ENCODE results near the gene MT1G. TPM values are rescaled to one million over a fixed set of nuclear protein-coding genes. Genes with fewer than 3 reads are reported as not detected.
"Not testable (repeated sequence)": the region's sequence is repeated elsewhere in the genome, so short reads cannot be mapped to it uniquely, and the experiment has no call there.

The MT1G gene
- total RNA-seq, 1 experiment from 2014 or later = not detected

- H3K9me3 Mint-ChIP-seq (ENCODE audit: low read depth, unreplicated experiment) = no peaks in the 10 kb centered on the region
- no peak for TF ChIP-seq CTCF (IDR thresholded peaks at IDR 0.05; ENCODE audit: unreplicated experiment)
- H3K4me1 Mint-ChIP-seq (ENCODE audit: low read depth, unreplicated experiment) = peaks cover 23% of the 10 kb centered on the region
- no TSS peak for BruUV-seq (replicated peaks)
- H3K27me3 Mint-ChIP-seq (ENCODE audit: unreplicated experiment) = peaks cover 40% of the 10 kb centered on the region
- H3K27ac Mint-ChIP-seq (ENCODE audit: unreplicated experiment) = no peak overlapping the region
- no peak for DNase-seq
- H3K4me3 Mint-ChIP-seq (ENCODE audit: low read depth, unreplicated experiment) = no peak overlapping the region
- CTCF ChIA-PET = interaction anchor here (0.5 kb wide), 1 partner anchor 287 kb away, joined by 4 read pairs; no protein-coding TSS in a partner anchor
- intact Hi-C loops (cut with micrococcal nuclease; ENCODE audit: unreplicated experiment) = no loop called here
- peaks cover 8% of the 10 kb centered on the region for H3K36me3 Mint-ChIP-seq (ENCODE audit: insufficient read depth, unreplicated experiment)
Measured at GRCh38 chr16:56623637-56624036, 44.2 kb downstream of the MT1G start.

- not testable (repeated sequence) for H3K4me3 Mint-ChIP-seq (ENCODE audit: low read depth, unreplicated experiment); BruUV-seq (replicated peaks)
- CTCF ChIA-PET = interaction anchor here (0.5 kb wide), 1 partner anchor 287 kb away, joined by 4 read pairs; no protein-coding TSS in a partner anchor
Measured at GRCh38 chr16:56623184-56623583, 44.7 kb downstream of the MT1G start.

GRCh38 chr16:56621665-56622445, 46.0 kb downstream of the MT1G start:
- H3K9me3 Mint-ChIP-seq (ENCODE audit: low read depth, unreplicated experiment); DNase-seq; H3K36me3 Mint-ChIP-seq (ENCODE audit: insufficient read depth, unreplicated experiment); BruUV-seq (replicated peaks); H3K27ac Mint-ChIP-seq (ENCODE audit: unreplicated experiment); intact Hi-C loops (cut with micrococcal nuclease; ENCODE audit: unreplicated experiment); H3K4me3 Mint-ChIP-seq (ENCODE audit: low read depth, unreplicated experiment): not testable (repeated sequence)
- Mint-ChIP-seq H3K4me1 (ENCODE audit: low read depth, unreplicated experiment) (peaks cover 18% of the 10 kb centered on the region), H3K27me3 (ENCODE audit: unreplicated experiment) (peaks cover 56% of the 10 kb centered on the region)
- CTCF ChIA-PET = interaction anchor here (0.7 kb wide), 1 partner anchor 1374 kb away, joined by 6 read pairs; no protein-coding TSS in a partner anchor

More at GRCh38 chr16:56623184-56623583, 44.7 kb downstream of the MT1G start:
- peaks cover 23% of the 10 kb centered on the region for H3K4me1 Mint-ChIP-seq (ENCODE audit: low read depth, unreplicated experiment)
- intact Hi-C loops (cut with micrococcal nuclease; ENCODE audit: unreplicated experiment); H3K27ac Mint-ChIP-seq (ENCODE audit: unreplicated experiment); H3K9me3 Mint-ChIP-seq (ENCODE audit: low read depth, unreplicated experiment); H3K36me3 Mint-ChIP-seq (ENCODE audit: insufficient read depth, unreplicated experiment); DNase-seq: not testable (repeated sequence)
- peaks cover 44% of the 10 kb centered on the region for H3K27me3 Mint-ChIP-seq (ENCODE audit: unreplicated experiment)

- Mint-ChIP-seq H3K9me3 (ENCODE audit: low read depth, unreplicated experiment) (no peaks in the 10 kb centered on the region), H3K27ac (ENCODE audit: unreplicated experiment) (no peak overlapping the region), H3K4me3 (ENCODE audit: low read depth, unreplicated experiment) (no peak overlapping the region), H3K4me1 (ENCODE audit: low read depth, unreplicated experiment) (peaks cover 10% of the 10 kb centered on the region), H3K27me3 (ENCODE audit: unreplicated experiment) (peaks cover 50% of the 10 kb centered on the region), H3K36me3 (ENCODE audit: insufficient read depth, unreplicated experiment) (peaks cover 8% of the 10 kb centered on the region)
- CTCF ChIA-PET = no interaction called here
- intact Hi-C loops (cut with micrococcal nuclease; ENCODE audit: unreplicated experiment) = no loop called here
- BruUV-seq (replicated peaks) = no TSS peak
- no peak for DNase-seq
- TF ChIP-seq CTCF (IDR thresholded peaks at IDR 0.05; ENCODE audit: unreplicated experiment) = no peak
Measured at GRCh38 chr16:56620339-56620897, 47.4 kb downstream of the MT1G start.

GRCh38 chr16:56618138-56618537, 49.7 kb downstream of the MT1G start:
- Mint-ChIP-seq H3K4me3 (ENCODE audit: low read depth, unreplicated experiment) (no peak overlapping the region), H3K27ac (ENCODE audit: unreplicated experiment) (no peak overlapping the region), H3K36me3 (ENCODE audit: insufficient read depth, unreplicated experiment) (no peaks in the 10 kb centered on the region), H3K9me3 (ENCODE audit: low read depth, unreplicated experiment) (no peaks in the 10 kb centered on the region), H3K4me1 (ENCODE audit: low read depth, unreplicated experiment) (peaks cover 20% of the 10 kb centered on the region), H3K27me3 (ENCODE audit: unreplicated experiment) (peaks cover 36% of the 10 kb centered on the region)
- BruUV-seq (replicated peaks) = no TSS peak
- no peak for DNase-seq
- CTCF ChIA-PET = interaction anchor here (1.0 to 1.1 kb wide), 2 partner anchors 18 to 35 kb away, joined by 4 read pairs; no protein-coding TSS in a partner anchor
- intact Hi-C loops (cut with micrococcal nuclease; ENCODE audit: unreplicated experiment) = no loop called here
- no peak for TF ChIP-seq CTCF (IDR thresholded peaks at IDR 0.05; ENCODE audit: unreplicated experiment)
